Keratinocyte (primary cell): ENCODE results near the gene FHIT.

Experiments used
- CTCF ChIP-seq, 3 experiments: IDR thresholded peaks in 1 of 3; conservative IDR thresholded peaks in 1 of 3; optimal IDR thresholded peaks in 1 of 3; 2 replicates in 2 of 3; 3 replicates in 1 of 3; pipeline versions ENCODE3 to v1.5.1; 2011; ENCODE audit warnings: low read length in 3 of 3, mild to moderate bottlenecking in 3 of 3, moderate library complexity in 2 of 3, control low read depth in 1 of 3, inconsistent platforms in 1 of 3; ENCODE audit not compliant: insufficient read depth in 2 of 3; ENCODE audit errors: extremely low read depth in 1 of 3
- EZH2 ChIP-seq: IDR thresholded peaks from one replicate; pipeline ENCODE4 v1.6.1; 2012; ENCODE audit warnings: inconsistent platforms, mild to moderate bottlenecking, low read length, moderate library complexity

GRCh38 chr3:60095930-60096329 lies 1155.3 kb downstream of the FHIT start:
- TF ChIP-seq CTCF (optimal IDR thresholded peaks at IDR 0.05 in 1 of 3, IDR thresholded peaks at IDR 0.05 in 1 of 3, conservative IDR thresholded peaks at IDR 0.05 in 1 of 3; ENCODE audit: extremely low read depth in 1 of 3, insufficient read depth in 2 of 3, low read length in 3 of 3) (no peak), EZH2 (no peak)
